Keratinocyte (primary cell): ENCODE data around the gene GABPB2.

Source experiments
- EZH2 ChIP-seq: IDR thresholded peaks from one replicate; pipeline ENCODE4 v1.6.1; 2012; ENCODE audit warnings: inconsistent platforms, mild to moderate bottlenecking, low read length, moderate library complexity
- TF ChIP-seq, protein P1 (sequence below), 3 experiments: IDR thresholded peaks in 1 of 3; conservative IDR thresholded peaks in 1 of 3; optimal IDR thresholded peaks in 1 of 3; 2 replicates in 2 of 3; 3 replicates in 1 of 3; pipeline versions ENCODE3 to v1.5.1; 2011; ENCODE audit warnings: low read length in 3 of 3, mild to moderate bottlenecking in 3 of 3, moderate library complexity in 2 of 3, control low read depth in 1 of 3, inconsistent platforms in 1 of 3; ENCODE audit not compliant: insufficient read depth in 2 of 3; ENCODE audit errors: extremely low read depth in 1 of 3

DNA sequence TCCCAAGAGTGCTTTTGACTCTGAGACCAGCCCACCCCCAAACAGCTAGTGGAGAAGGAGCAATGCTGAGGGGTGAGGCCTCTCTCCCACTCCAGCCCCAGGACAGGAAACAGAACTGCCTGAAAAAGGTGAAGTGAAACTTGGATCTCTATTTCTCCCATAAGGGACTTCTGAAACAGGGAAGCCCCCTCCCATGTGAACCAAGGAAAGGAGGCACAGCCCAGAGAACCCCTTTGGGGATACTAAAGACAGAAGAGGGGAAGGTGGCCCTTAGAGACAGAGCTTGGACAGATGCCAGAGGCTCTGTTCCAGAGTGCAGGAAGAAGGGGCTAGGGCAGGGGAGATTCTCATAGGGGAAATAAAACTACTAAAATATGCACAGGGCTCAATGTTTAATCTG, 88.8 kb downstream of the GABPB2 start:
- TF ChIP-seq EZH2, result no peak
- TF ChIP-seq, protein P1, sequence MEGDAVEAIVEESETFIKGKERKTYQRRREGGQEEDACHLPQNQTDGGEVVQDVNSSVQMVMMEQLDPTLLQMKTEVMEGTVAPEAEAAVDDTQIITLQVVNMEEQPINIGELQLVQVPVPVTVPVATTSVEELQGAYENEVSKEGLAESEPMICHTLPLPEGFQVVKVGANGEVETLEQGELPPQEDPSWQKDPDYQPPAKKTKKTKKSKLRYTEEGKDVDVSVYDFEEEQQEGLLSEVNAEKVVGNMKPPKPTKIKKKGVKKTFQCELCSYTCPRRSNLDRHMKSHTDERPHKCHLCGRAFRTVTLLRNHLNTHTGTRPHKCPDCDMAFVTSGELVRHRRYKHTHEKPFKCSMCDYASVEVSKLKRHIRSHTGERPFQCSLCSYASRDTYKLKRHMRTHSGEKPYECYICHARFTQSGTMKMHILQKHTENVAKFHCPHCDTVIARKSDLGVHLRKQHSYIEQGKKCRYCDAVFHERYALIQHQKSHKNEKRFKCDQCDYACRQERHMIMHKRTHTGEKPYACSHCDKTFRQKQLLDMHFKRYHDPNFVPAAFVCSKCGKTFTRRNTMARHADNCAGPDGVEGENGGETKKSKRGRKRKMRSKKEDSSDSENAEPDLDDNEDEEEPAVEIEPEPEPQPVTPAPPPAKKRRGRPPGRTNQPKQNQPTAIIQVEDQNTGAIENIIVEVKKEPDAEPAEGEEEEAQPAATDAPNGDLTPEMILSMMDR (optimal IDR thresholded peaks at IDR 0.05 in 1 of 3, IDR thresholded peaks at IDR 0.05 in 1 of 3, conservative IDR thresholded peaks at IDR 0.05 in 1 of 3; ENCODE audit: extremely low read depth in 1 of 3, insufficient read depth in 2 of 3, low read length in 3 of 3), result no peak
